ENCODE data around the gene DISC1.
A peak's percentile ranks its signal among the peaks of the same experiment; 100 is the strongest.

DNA sequence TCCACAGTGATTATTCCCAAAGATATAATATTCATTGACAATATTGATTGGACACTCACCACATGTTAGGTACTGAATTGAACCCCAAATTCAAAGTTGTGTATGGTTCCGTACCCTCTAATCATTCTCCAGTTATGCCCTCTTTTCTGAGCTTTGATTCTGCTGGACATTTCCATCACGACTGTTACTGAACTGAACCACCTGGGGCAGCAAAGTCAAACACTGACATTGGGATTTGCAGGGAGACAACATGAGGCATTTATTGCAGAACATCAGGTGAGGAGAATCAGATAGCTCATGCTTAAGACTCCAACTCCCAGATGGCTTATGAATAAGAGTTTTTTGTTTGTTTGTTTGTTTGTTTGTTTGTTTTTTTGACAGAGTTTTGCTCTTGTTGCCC, 420.9 kb downstream of the DISC1 start:
- TF ChIP-seq CTCF (conservative IDR thresholded peaks at IDR 0.05; ENCODE audit: low read depth, low read length) (0 out of 2 replicates have a peak, but pooled peaks have one; percentile 14), EZH2 (IDR thresholded peaks at IDR 0.05; ENCODE audit: borderline replicate concordance, low read depth, low read length, poor library complexity, severe bottlenecking) (no peak)
